ENCODE data around the gene ABCA3. TPM values are rescaled to one million over a fixed set of nuclear protein-coding genes. Genes with fewer than 3 reads are reported as not detected.

ABCA3 gene
- total RNA-seq, 1 experiment from 2014 or later = 0.60 TPM

DNA sequence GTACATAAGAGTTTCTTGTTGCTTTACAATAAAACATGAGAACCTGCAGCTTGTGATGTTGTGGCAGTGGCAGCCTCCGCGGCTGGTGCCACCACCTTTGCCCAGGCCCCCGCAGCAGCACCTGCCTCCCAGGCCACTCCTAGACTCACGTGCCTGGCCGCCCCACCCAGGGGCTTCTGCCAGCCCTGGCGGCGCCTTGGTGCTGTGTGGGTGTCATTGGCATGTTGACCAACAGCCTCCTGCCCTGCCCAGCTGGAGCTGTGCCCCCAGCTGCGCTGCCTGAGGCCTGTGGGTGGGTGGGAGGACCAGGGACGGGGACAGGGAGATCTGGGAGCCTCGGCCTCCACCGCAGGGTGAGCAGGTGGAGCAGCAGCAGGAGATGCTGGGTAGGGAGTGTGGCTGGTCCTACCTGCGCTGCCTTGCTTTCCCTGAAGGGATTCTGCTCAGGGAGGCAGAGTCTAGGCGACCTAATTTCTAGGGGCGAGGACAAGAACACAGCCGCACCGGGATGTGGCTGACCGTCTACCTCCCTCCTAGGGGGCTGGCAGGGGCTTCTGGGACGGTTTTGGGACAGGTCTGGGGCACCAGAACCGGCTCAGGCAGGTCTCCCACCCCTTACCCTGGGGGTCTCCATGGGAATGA is 104.7 kb downstream of the ABCA3 start:
- DNase-seq (ENCODE audit: low read depth) = no peak

DNA sequence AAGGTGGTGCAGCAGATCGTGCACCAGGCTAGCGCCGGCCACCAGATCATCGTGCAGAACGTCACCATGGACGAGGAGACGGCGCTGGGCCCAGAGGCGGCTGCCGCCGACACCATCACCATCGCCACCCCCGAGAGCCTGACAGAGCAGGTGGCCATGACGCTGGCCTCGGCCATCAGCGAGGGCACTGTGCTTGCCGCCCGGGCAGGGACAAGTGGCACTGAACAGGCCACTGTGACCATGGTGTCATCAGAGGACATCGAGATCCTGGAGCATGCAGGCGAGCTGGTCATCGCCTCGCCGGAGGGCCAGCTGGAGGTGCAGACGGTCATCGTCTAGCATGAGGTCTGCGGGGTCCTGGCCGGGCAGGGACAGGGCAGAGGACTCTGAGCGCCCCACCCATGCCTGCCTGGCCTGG is 105.3 kb downstream of the ABCA3 start:
- DNase-seq (ENCODE audit: low read depth) = no peak

DNA sequence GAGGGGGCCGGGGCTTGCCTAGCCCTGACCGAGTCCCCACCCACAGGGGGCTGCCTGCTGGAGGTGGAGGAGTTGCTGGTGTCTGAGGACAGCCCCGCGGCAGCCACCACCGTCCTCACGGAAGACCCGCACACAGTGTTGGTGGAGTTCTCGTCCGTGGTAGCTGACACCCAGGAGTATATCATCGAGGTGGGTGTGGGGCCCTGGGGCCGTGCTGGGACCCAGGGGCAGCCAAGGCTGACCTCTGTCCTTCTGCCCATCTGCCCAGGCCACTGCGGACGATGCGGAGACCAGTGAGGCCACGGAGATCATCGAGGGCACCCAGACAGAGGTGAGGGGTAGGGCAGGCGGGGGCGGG is 105.7 kb downstream of the ABCA3 start:
- no peak for DNase-seq (ENCODE audit: low read depth)

DNA sequence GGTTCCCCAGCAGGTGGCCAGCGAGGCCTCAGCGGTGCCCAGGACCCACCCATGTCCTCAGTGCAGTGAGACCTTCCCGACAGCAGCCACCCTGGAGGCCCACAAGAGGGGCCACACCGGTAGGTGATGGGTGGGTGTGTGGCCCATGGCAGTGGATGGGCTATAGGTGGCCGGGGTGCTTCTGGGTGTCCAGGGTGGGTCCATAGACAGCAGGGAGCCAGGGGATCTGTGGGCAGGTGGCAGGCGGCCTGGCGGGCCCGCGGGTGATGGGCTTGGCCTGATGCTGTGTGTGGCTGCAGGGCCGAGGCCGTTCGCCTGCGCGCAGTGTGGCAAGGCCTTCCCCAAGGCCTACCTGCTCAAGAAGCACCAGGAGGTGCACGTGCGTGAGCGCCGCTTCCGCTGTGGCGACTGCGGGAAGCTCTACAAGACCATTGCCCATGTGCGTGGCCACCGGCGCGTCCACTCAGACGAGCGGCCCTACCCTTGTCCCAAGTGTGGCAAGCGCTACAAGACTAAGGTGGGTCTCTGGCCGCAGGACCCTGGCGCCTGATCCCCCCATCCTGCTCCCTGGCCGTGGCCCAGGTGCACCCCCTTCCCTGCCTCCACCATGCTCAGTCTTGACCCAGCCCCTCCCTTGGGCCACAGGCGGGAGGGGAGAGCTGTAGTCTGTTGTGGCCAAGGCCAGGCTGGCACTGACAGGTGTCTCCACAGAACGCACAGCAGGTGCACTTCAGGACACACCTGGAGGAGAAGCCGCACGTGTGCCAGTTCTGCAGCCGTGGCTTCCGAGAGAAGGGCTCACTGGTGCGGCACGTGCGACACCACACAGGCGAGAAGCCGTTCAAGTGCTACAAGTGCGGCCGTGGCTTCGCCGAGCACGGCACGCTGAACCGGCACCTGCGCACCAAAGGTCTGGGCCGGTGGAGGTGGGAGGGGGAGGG is 106.4 kb downstream of the ABCA3 start:
- DNase-seq (ENCODE audit: low read depth) = no peak

DNA sequence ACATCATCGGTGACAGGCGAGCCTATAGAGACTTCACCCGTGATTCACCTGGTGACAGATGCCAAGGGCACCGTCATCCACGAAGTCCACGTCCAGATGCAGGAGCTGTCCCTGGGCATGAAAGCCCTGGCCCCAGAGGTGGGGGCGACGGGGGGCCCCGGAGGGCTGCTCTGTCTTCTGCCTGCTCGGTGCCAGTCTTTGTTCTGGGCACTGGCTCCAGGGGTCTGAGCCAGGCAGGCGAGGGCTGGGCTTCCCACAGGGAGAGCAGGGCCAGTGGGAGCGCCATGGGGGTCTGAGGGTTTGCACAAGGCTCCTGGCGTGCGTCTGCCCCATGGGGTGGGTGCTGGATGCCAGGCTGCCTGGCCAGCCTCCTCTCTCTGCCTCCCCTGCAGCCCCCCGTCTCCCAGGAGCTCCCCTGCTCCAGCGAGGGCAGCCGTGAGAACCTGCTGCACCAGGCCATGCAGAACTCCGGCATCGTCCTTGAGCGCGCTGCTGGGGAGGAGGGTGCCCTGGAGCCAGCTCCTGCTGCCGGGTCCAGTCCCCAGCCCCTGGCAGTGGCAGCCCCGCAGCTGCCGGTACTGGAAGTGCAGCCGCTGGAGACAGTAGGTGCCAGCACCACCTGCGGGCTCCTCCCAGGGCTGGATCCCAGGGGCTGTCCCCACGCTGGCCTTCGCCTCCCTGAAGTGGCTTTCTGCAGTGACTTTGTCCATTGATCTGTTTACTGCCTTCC is 107.3 kb downstream of the ABCA3 start:
- no peak for DNase-seq (ENCODE audit: low read depth)

DNA sequence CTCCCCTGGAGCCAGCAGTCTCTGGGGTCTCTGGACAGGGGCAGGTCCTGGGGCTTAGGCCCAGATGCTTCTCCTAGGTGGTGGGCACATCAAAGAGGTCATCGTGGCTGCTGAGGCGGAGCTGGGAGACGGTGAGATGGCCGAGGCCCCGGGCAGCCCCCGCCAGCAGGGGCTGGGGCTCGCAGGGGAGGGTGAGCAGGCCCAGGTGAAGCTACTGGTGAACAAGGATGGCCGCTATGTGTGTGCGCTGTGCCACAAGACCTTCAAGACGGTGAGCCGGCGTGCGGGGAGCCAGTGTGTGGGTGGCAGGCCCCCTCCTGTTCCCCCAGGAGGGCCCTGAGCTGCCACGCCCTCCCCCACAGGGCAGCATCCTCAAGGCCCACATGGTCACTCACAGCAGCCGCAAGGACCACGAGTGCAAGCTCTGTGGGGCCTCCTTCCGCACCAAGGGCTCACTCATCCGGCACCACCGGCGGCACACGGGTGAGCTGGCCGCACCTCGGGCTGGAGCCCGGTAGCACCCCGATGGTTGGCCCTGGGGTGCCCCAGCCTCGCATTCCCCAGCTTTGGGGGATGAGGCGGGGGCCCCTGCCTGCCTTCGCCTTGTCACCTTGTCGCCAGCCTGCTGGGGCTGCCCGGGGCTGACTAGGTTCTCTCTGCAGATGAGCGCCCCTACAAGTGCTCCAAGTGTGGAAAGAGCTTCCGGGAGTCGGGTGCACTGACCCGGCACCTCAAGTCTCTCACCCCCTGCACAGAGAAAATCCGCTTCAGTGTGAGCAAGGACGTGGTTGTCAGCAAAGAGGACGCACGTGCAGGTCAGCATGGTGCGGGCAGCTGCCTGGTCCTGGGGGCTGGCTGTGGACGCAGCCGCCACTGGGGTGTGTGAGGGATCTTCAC is 108.2 kb downstream of the ABCA3 start:
- DNase-seq (ENCODE audit: low read depth) = no peak

DNA sequence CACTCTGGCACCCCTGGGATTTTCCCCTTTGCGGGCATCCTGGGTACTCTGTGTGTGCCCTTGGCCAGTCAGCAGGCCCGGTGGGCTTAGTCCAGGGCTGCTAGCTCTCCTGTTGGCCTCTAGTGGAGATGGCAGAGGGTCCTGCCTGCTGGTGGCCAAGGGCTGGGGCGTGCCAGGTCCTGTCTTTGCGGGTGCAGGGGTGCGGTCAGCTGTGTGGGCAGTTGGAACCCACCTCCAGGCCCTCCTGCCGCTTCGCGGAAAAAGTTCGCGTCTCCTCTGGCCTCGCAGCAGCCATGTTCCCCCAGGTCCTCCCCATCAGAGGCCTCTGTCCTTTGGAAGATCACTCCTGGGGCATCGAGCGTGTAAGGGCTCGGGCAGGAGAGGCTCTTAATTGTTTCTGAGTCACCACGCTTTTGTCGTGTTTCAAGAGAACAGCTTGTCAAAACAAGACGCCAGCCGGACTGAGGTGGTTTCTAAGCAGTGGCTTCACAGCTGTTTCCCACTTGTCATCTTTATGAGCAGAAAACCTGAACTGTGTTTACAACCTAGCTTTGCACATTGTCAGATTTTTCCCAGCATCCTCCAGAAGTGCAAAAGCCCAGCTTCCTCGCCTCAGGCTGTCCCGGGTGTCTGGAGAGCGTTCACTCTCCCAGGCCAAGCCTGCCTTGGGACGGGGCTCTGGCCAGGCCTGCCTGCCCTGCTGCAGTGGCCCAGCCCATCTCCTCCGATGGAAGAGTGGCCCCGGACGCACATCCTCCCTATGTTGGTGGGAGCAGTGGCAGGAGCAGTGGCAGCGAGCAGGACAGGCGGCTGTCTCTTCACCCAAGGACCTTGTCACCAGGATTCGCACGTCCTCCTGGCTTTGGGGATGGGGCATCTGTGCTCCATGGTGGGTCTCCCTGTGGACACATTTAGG is 109.3 kb downstream of the ABCA3 start:
- DNase-seq (ENCODE audit: low read depth) = no peak

DNA sequence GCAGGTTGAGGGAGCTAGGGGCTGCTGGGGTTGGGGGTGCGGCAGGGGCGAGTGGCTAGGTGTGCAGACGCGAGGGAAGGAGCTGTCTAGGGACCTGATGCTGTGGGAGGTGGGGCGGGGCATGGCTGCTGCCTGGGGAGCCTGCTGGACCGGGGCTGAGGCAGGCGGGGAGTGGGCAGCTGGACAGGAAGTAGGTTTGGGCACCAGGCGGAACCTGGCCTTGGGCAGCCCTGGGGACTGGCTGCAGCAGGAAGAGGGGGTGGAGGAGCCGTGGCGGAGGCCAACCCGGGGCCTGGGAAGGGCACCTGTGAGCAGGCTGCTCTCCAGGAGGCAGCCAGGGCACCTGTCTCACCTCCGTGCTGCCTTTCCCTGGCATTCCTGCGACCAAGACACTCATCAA is 110.2 kb downstream of the ABCA3 start:
- no peak for DNase-seq (ENCODE audit: low read depth)

DNA sequence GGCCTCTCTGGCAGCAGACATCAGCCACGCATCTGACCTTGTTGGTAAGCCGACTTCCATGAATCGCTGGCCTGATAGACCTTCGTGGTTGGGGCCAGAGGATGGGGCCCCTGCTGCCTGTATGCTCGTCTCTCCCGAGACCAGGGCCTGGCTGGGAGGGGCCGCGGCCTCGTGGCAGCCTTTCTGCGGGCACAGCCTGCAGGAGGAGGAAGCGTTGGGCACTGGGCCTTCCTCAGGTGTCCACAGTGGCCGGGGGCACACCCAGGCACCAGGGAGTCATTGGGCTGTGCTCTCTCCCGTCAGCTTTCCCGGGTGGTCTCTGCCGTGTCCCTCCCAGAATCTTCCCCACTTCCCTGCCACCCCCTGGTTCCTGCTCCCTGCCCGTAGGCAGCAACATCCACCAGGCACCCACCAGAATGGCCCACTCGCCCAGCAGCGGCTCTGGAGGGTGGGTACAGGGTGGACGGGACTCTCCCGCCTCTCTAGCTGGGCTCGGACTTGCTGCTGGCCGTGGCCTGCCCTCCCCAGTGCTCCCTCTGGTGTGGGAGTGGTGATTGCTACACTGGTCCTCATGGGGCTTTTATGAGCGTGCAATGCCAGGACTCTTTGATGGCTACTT is 110.8 kb downstream of the ABCA3 start:
- DNase-seq (ENCODE audit: low read depth) = no peak

DNA sequence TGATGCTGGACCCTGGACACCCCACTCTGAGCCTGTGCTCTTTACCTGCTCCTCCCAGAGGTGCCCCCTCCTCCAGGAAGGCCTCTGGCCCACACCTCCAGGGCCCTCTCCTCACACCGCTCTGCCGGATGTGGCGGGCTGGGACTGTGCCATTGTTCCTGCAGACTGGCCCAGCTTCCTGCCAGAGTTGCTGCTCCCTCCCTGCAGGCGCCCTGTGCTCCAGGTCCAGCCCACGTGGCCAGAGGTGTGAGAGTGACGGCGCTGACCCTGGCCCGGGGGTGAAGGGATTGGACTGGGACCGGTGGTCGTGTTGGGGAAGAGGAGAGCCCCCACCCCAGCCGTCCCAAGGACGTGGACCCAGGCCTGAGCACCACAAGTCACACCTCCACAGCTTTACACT is 111.4 kb downstream of the ABCA3 start:
- DNase-seq (ENCODE audit: low read depth) = no peak

DNA sequence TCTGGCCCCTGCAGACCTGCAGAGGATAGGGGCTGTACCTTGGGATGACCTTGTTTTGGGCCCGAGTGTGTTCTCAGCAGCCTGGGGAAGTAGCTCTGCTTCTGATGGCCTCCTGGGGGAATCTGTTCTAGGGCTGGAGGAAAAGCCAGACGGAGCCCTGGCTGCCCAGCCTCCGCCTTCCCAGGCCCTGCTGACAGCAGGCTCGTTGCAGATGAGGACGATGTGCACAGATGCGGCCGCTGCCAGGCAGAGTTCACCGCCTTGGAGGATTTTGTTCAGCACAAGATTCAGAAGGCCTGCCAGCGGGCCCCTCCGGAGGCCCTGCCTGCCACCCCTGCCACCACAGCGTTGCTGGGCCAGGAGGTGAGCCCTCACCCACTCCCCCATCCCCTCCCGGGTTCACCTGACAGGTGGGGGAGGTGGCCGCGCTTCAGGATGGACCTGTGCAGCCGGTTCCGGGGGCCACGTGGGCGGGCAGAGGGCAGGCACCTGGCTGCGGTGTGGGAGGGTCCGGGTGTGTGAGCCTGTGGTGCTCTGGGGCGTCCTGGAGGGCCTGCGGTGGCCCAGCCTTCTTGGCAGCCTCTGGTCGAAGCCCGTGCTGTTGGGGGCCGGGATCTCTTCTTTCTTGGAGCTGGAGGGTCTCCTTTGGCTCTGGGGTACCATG is 112.2 kb downstream of the ABCA3 start:
- no peak for DNase-seq (ENCODE audit: low read depth)

DNA sequence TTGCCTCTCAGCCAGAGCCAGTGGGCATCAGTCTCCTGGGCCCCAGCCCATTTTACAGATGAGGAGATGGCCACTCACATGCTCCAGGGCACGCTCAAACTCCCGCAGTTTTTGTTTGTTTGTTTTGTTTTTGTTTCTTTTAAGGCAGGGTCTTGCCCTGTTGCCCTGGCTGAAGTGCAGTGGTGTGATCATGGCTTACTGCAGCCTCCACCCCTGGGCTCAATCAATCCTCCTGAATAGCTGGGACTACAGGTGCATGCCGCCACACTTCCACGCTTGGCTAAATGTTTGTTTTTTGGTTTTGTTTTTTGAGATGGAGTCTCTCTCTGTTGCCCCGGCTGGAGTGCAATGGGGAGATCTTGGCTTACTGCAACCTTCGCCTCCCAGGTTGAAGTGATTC is 113.6 kb downstream of the ABCA3 start:
- DNase-seq (ENCODE audit: low read depth) = no peak

DNA sequence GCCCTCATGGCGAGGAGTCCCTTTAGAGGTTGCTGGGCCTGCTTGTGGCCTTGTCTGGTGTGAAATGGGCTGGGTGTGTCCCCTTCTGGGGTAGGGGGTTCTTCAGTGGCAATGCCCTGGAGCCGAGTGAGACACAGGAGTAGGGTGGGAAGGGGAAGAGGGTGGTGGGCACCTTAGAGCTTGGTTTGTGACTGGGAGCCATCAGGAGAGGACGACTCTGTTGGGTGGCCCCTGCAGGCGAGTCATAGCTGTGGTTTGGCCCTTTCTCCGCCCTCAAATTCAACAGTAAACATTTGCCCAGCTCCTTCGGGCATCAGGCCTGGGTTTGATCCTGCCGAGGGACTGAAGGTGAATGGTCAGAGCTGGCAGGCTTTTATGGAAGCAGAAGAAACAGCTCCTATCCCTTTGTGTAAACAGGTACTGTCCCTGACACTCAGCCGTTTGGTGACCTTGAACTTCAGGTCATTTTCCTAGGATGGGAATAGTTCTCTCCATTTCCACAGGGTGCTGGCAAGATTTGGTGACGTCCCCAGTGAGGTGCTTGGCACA is 114.2 kb downstream of the ABCA3 start:
- DNase-seq (ENCODE audit: low read depth) = no peak

Other genes with a start within 250 kb of the ABCA3 start
- gene PKD1, start 204.8 kb downstream of the ABCA3 start, total RNA-seq (2014; rRNA removed; shearing (Covaris generic)) = 19.1 and 29.9 TPM in 2 replicates
- gene RAB26, start 192.1 kb downstream of the ABCA3 start, total RNA-seq (2014; rRNA removed; shearing (Covaris generic)) = 0.20 and 0.72 TPM in 2 replicates
- 47.7 and 57.2 TPM in 2 replicates for gene TRAF7, start 184.9 kb downstream of the ABCA3 start, total RNA-seq (2014; rRNA removed; shearing (Covaris generic))
- gene CASKIN1, start 144.1 kb downstream of the ABCA3 start, total RNA-seq (2014; rRNA removed; shearing (Covaris generic)) = not detected in 2 replicates
- gene MLST8, start 135.3 kb downstream of the ABCA3 start, total RNA-seq (2014; rRNA removed; shearing (Covaris generic)) = 19.9 and 23.4 TPM in 2 replicates
- gene BRICD5, start 129.9 kb downstream of the ABCA3 start, total RNA-seq (2014; rRNA removed; shearing (Covaris generic)) = 0.96 and 0.98 TPM in 2 replicates
- gene PGP, start 125.9 kb downstream of the ABCA3 start, total RNA-seq (2014; rRNA removed; shearing (Covaris generic)) = 14.1 and 21.0 TPM in 2 replicates
- gene E4F1, start 117.1 kb downstream of the ABCA3 start, total RNA-seq (2014; rRNA removed; shearing (Covaris generic)) = 10.5 and 14.0 TPM in 2 replicates
- 0.39 and 0.60 TPM in 2 replicates for gene DNASE1L2, start 104.3 kb downstream of the ABCA3 start, total RNA-seq (2014; rRNA removed; shearing (Covaris generic))
- gene ECI1, start 89.1 kb downstream of the ABCA3 start, total RNA-seq (2014; rRNA removed; shearing (Covaris generic)) = 36.5 and 45.3 TPM in 2 replicates
- gene RNPS1, start 72.6 kb downstream of the ABCA3 start, total RNA-seq (2014; rRNA removed; shearing (Covaris generic)) = 148 and 155 TPM in 2 replicates
- 37.4 and 38.3 TPM in 2 replicates for gene CCNF, start 88.7 kb upstream of the ABCA3 start, total RNA-seq (2014; rRNA removed; shearing (Covaris generic))
- gene TEDC2, start 119.4 kb upstream of the ABCA3 start, total RNA-seq (2014; rRNA removed; shearing (Covaris generic)) = 10.2 and 21.7 TPM in 2 replicates
- not detected in 2 replicates for gene NTN3, start 130.6 kb upstream of the ABCA3 start, total RNA-seq (2014; rRNA removed; shearing (Covaris generic))
- gene TBC1D24, start 134.4 kb upstream of the ABCA3 start, total RNA-seq (2014; rRNA removed; shearing (Covaris generic)) = 4.4 and 5.1 TPM in 2 replicates
- gene ATP6V0C, start 173.2 kb upstream of the ABCA3 start, total RNA-seq (2014; rRNA removed; shearing (Covaris generic)) = 30.0 and 31.5 TPM in 2 replicates
- gene AMDHD2, start 179.6 kb upstream of the ABCA3 start, total RNA-seq (2014; rRNA removed; shearing (Covaris generic)) = 8.9 and 11.3 TPM in 2 replicates
- not detected in 2 replicates for gene CEMP1, start 190.7 kb upstream of the ABCA3 start, total RNA-seq (2014; rRNA removed; shearing (Covaris generic))
- gene PDPK1, start 197.3 kb upstream of the ABCA3 start, total RNA-seq (2014; rRNA removed; shearing (Covaris generic)) = 8.2 and 9.4 TPM in 2 replicates